ENCODE measurements around the gene LDLRAD3. TPM values are rescaled to one million over a fixed set of nuclear protein-coding genes. Genes with fewer than 3 reads are reported as not detected.

Gene LDLRAD3
- total RNA-seq, 2 experiments from 2014 or later: 0.12 to 0.24 TPM

- H3K27ac Mint-ChIP-seq: no peak overlapping the region
- H3K9me3 Mint-ChIP-seq: no peaks in the 10 kb centered on the region
- DNase-seq: no peak
- peaks cover 36% of the 10 kb centered on the region for H3K27me3 Mint-ChIP-seq
- H3K36me3 Mint-ChIP-seq: no peaks in the 10 kb centered on the region
- H3K4me1 Mint-ChIP-seq: no peaks in the 10 kb centered on the region
- no peak overlapping the region for H3K4me3 Mint-ChIP-seq
Observed at GRCh38 chr11:36088266-36088972, 144.6 kb downstream of the LDLRAD3 start.

- no peak for DNase-seq
- no peaks in the 10 kb centered on the region for H3K9me3 Mint-ChIP-seq
- no peak overlapping the region for H3K4me3 Mint-ChIP-seq
- no peaks in the 10 kb centered on the region for H3K4me1 Mint-ChIP-seq
- H3K27me3 Mint-ChIP-seq: peaks cover 47% of the 10 kb centered on the region
- H3K36me3 Mint-ChIP-seq: no peaks in the 10 kb centered on the region
- no peak overlapping the region for H3K27ac Mint-ChIP-seq
Observed at GRCh38 chr11:36089920-36090319, 146.1 kb downstream of the LDLRAD3 start.

- DNase-seq: no peak
- Mint-ChIP-seq H3K9me3 (peaks cover 1% of the 10 kb centered on the region), H3K4me1 (no peaks in the 10 kb centered on the region), H3K4me3 (no peak overlapping the region), H3K27ac (no peak overlapping the region), H3K36me3 (no peaks in the 10 kb centered on the region), H3K27me3 (peaks cover 51% of the 10 kb centered on the region)
Observed at GRCh38 chr11:36090356-36091109, 146.7 kb downstream of the LDLRAD3 start.

GRCh38 chr11:36091256-36091811, 147.5 kb downstream of the LDLRAD3 start:
- Mint-ChIP-seq H3K4me1 (no peaks in the 10 kb centered on the region), H3K27me3 (peaks cover 51% of the 10 kb centered on the region), H3K36me3 (no peaks in the 10 kb centered on the region), H3K4me3 (no peak overlapping the region), H3K27ac (no peak overlapping the region), H3K9me3 (peaks cover 1% of the 10 kb centered on the region)
- DNase-seq: no peak

- Mint-ChIP-seq H3K9me3 (peaks cover 1% of the 10 kb centered on the region), H3K27me3 (peaks cover 51% of the 10 kb centered on the region), H3K27ac (no peak overlapping the region)
Observed at GRCh38 chr11:36092314-36093030, 148.6 kb downstream of the LDLRAD3 start.

GRCh38 chr11:36093548-36093947, 149.7 kb downstream of the LDLRAD3 start:
- peaks cover 47% of the 10 kb centered on the region for H3K27me3 Mint-ChIP-seq
- no peak for DNase-seq
- peaks cover 1% of the 10 kb centered on the region for H3K9me3 Mint-ChIP-seq
- H3K27ac Mint-ChIP-seq: no peak overlapping the region
- no peaks in the 10 kb centered on the region for H3K4me1 Mint-ChIP-seq
- no peaks in the 10 kb centered on the region for H3K36me3 Mint-ChIP-seq
- H3K4me3 Mint-ChIP-seq: no peak overlapping the region

More at GRCh38 chr11:36092314-36093030, 148.6 kb downstream of the LDLRAD3 start:
- Mint-ChIP-seq H3K4me3 (no peak overlapping the region), H3K36me3 (no peaks in the 10 kb centered on the region), H3K4me1 (no peaks in the 10 kb centered on the region)
- DNase-seq: no peak

- no peak for DNase-seq
- Mint-ChIP-seq H3K4me1 (no peaks in the 10 kb centered on the region), H3K4me3 (no peak overlapping the region), H3K27ac (no peak overlapping the region), H3K27me3 (peaks cover 47% of the 10 kb centered on the region), H3K36me3 (no peaks in the 10 kb centered on the region), H3K9me3 (peaks cover 1% of the 10 kb centered on the region)
Observed at GRCh38 chr11:36094164-36094563, 150.3 kb downstream of the LDLRAD3 start.

GRCh38 chr11:36095716-36096115, 151.9 kb downstream of the LDLRAD3 start:
- Mint-ChIP-seq H3K27ac (no peak overlapping the region), H3K4me3 (no peak overlapping the region), H3K27me3 (peaks cover 39% of the 10 kb centered on the region), H3K4me1 (no peaks in the 10 kb centered on the region), H3K9me3 (peaks cover 1% of the 10 kb centered on the region), H3K36me3 (no peaks in the 10 kb centered on the region)
- no peak for DNase-seq

GRCh38 chr11:36097219-36097650, 153.4 kb downstream of the LDLRAD3 start:
- DNase-seq: no peak
- H3K4me3 Mint-ChIP-seq: no peak overlapping the region
- H3K4me1 Mint-ChIP-seq: no peaks in the 10 kb centered on the region
- no peaks in the 10 kb centered on the region for H3K36me3 Mint-ChIP-seq
- H3K27me3 Mint-ChIP-seq: peaks cover 28% of the 10 kb centered on the region
- peaks cover 1% of the 10 kb centered on the region for H3K9me3 Mint-ChIP-seq
- H3K27ac Mint-ChIP-seq: no peak overlapping the region

GRCh38 chr11:36098087-36098486, 154.2 kb downstream of the LDLRAD3 start:
- Mint-ChIP-seq H3K4me3 (no peak overlapping the region), H3K27ac (no peak overlapping the region), H3K9me3 (peaks cover 1% of the 10 kb centered on the region), H3K4me1 (no peaks in the 10 kb centered on the region), H3K27me3 (peaks cover 19% of the 10 kb centered on the region), H3K36me3 (no peaks in the 10 kb centered on the region)
- no peak for DNase-seq

- no peak overlapping the region for H3K4me3 Mint-ChIP-seq
- no peak for DNase-seq
- peaks cover 1% of the 10 kb centered on the region for H3K9me3 Mint-ChIP-seq
- peaks cover 11% of the 10 kb centered on the region for H3K27me3 Mint-ChIP-seq
- no peaks in the 10 kb centered on the region for H3K36me3 Mint-ChIP-seq
- no peak overlapping the region for H3K27ac Mint-ChIP-seq
- H3K4me1 Mint-ChIP-seq: no peaks in the 10 kb centered on the region
Observed at GRCh38 chr11:36098853-36099375, 155.1 kb downstream of the LDLRAD3 start.

GRCh38 chr11:36101466-36101865, 157.6 kb downstream of the LDLRAD3 start:
- Mint-ChIP-seq H3K36me3 (no peaks in the 10 kb centered on the region), H3K27ac (no peak overlapping the region), H3K4me3 (no peak overlapping the region), H3K4me1 (no peaks in the 10 kb centered on the region), H3K27me3 (peaks cover 3% of the 10 kb centered on the region), H3K9me3 (no peaks in the 10 kb centered on the region)
- no peak for DNase-seq

GRCh38 chr11:36102868-36103267, 159.0 kb downstream of the LDLRAD3 start:
- no peaks in the 10 kb centered on the region for H3K36me3 Mint-ChIP-seq
- DNase-seq: no peak
- H3K9me3 Mint-ChIP-seq: no peaks in the 10 kb centered on the region
- H3K27me3 Mint-ChIP-seq: peaks cover 3% of the 10 kb centered on the region
- no peaks in the 10 kb centered on the region for H3K4me1 Mint-ChIP-seq
- no peak overlapping the region for H3K27ac Mint-ChIP-seq
- H3K4me3 Mint-ChIP-seq: no peak overlapping the region

GRCh38 chr11:36103933-36104530, 160.2 kb downstream of the LDLRAD3 start:
- no peak overlapping the region for H3K4me3 Mint-ChIP-seq
- no peaks in the 10 kb centered on the region for H3K9me3 Mint-ChIP-seq
- no peak for DNase-seq
- no peaks in the 10 kb centered on the region for H3K36me3 Mint-ChIP-seq
- H3K4me1 Mint-ChIP-seq: no peaks in the 10 kb centered on the region
- H3K27me3 Mint-ChIP-seq: peaks cover 3% of the 10 kb centered on the region
- H3K27ac Mint-ChIP-seq: no peak overlapping the region

Measured in activated naive CD8-positive, alpha-beta T cell treated with anti-CD3 and anti-CD28 coated beads for 36 hours (primary cell).